CD4-positive, alpha-beta T cell treated with Interleukin-12 subunit alpha and Interleukin-12 subunit beta, for 1 hour (primary cell): ENCODE results near the gene CCDC183.
"Not testable (repeated sequence)": the region's sequence is repeated elsewhere in the genome, so short reads cannot be mapped to it uniquely, and the experiment has no call there.

Experiments used
- DNase-seq: peaks from one replicate; pipeline ENCODE4 v3.0.0-alpha.2; 2020

CCDC183 gene

DNA sequence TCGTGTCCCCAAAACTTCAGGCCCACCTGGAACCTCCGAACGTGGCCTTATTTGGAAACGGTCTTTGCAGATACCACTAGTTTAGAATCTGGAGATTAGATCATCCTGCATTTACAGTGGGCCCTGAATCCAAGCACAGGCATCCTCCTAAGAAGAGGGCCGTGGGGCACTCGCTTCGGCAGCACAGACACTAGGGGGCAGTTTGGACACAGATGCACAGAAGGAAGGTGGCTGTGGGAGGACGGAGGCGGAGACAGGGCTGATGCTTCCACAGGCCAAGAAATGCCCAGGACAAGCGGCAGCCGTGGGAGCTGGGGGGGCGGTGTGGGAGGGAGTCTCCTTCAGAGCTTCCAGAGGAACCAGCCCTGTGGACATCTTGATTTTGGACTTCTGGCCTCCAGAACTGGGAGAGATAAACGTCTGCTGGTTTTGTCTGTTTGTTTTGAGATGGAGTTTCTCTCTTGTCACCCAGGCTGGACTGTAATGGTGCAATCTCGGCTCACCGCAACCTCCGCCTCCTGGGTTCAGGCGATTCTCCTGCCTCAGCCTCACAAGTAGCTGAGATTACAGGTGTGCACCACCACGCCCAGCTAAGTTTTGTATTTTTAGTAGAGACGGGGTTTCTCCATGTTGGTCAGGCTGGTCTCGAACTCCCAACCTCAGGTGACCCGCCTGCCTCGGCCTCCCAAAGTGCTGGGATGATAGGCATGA is 35.1 kb upstream of the CCDC183 start:
- not testable (repeated sequence) for DNase-seq

DNA sequence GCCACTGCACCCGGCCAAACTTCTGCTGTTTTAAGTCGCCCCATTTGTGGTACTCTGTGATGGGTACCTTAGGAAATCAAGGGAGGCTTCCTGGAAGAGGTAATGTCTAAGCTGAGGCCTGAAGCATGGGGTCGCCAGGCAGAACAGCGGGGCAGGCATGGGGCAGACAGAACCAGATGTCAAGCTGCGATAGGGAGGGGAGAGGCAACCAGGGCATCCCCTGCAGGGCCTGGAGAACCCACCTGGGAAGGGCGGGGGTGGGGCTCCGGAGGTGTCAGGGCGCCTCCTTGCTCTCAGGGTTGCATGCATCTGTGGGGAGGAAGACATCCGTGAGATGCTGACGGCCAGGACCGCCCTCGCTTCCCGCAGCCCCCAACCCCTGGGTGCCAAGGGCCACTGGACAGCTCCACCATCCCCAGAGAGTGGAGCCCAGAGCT is 34.6 kb upstream of the CCDC183 start:
- no peak for DNase-seq

GRCh38 chr9:136762221-136762691 is 33.9 kb upstream of the CCDC183 start:
- DNase-seq, result no peak

- peak; percentile 52 for DNase-seq
Observed at GRCh38 chr9:136762915-136763648, 33.1 kb upstream of the CCDC183 start.

- no peak for DNase-seq
Observed at GRCh38 chr9:136763649-136764035, 32.5 kb upstream of the CCDC183 start.

DNA sequence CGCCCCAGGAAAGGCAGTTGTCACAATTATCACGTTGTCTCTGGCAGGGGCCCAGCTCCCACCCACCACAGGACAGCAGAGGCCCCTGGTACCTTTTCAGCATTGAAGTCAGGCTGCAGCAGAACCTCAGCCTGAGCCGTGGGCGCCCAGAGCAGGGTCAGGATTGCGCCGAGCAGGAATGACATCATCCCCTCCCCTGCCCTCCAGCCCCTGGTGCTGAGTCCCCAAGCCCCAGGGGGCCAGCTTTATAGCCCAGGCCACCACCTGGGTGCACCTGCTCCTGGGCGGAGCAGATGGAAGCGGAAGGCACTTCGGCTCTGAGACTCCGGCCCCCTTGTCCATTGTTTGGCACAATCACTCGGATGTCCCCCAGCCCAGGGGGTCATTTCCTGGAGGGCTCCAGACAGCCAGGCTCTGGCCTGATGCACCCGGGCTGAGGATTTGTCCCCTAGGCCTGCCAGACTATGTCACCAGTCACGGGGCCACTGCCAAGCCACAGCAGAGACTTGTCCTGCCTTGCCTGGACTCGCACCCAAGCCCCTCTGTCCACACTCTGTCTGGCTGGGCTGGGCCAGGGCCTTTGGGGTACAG is 31.7 kb upstream of the CCDC183 start, which contains the start of gene LCN15:
LCN15 (minus strand) TSS at position 218 of the 591 bp plus-strand sequence; CDS start at position 188, 30 bp downstream.
- no peak for DNase-seq

DNA sequence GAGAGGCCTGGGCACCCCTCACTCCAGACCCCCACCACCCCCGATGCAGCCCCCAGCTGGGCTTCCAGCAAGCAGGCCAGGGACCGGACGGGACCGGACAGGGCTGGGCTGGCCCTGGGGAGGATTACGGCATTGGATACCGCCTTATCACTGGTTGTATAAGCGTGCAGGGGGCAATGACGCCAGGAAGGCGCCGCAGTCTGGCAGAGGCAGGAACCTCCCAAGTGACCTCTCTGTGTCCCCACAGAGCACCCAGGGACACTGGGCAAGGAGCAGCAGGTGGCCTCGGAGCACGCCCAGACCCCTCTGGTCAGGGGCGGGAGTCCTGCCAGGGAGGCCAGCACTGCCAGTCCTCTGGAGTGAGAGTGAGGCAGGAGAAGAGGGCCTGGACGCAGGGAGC is 31.1 kb upstream of the CCDC183 start:
- DNase-seq, result no peak

- DNase-seq, result not testable (repeated sequence)
Observed at GRCh38 chr9:136765745-136766409, 30.3 kb upstream of the CCDC183 start.

- DNase-seq, result peak; percentile 65
Observed at GRCh38 chr9:136766410-136767120, 29.6 kb upstream of the CCDC183 start.

DNA sequence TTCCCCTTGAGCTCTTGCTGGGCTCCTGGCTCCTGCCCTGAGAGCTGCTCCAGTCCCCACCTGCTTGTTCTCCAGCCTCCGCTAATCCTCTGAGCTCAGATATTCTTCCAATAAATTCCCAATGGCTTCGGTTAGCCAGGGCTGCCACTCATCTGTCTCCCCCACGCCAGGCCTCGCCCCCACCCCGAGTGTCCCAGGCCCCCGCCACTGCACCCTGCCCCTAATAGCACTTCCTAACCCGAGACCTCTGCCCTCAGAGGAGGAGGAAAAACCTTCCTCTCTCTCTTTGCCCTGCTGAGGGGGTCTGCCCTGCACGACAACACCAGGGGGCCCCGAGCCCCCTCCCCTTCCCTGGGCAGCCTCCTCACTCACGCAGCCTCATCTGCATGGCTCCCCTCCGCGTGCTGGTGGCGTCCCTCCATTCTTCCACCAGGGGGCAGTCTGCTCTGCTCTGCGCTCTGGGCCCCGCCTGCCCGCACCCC is 26.4 kb upstream of the CCDC183 start:
- peak; percentile 61 for DNase-seq

- DNase-seq, result no peak
Observed at GRCh38 chr9:136771907-136772415, 24.2 kb upstream of the CCDC183 start.

GRCh38 chr9:136773386-136774044 is 22.6 kb upstream of the CCDC183 start:
- DNase-seq, result no peak

GRCh38 chr9:136774416-136775045 is 21.6 kb upstream of the CCDC183 start:
- no peak for DNase-seq

GRCh38 chr9:136775191-136775590 is 20.9 kb upstream of the CCDC183 start:
- no peak for DNase-seq

GRCh38 chr9:136776947-136777346 is 19.2 kb upstream of the CCDC183 start:
- DNase-seq, result no peak

DNA sequence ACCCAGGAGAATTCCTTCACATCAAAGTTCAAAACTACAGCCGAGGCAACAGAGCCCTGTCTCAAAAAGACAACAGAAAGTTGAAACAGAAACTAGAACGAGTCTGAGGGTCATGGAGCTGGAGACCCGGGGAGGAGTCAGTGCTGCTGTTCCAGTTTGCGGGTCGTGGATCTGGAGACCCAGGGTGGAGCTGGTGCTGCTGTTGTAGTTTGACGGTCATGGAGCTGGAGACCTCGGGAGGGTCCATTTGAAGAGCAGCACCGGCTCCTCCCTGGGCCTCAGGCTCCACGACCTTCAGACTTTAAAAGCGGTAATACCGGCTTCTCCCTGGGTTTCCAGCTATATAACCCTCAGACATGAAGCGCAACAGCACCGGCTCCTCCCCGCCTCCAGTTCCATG is 18.8 kb upstream of the CCDC183 start:
- DNase-seq, result no peak

- DNase-seq, result no peak
Observed at GRCh38 chr9:136779808-136780207, 16.3 kb upstream of the CCDC183 start.

GRCh38 chr9:136782452-136782851 is 13.7 kb upstream of the CCDC183 start:
- no peak for DNase-seq

GRCh38 chr9:136784249-136784996 is 11.7 kb upstream of the CCDC183 start:
- DNase-seq, result peak; percentile 43

- DNase-seq, result peak; percentile 53
Observed at GRCh38 chr9:136784997-136785361, 11.2 kb upstream of the CCDC183 start.
